ENCODE results near the gene CYB561D2. TPM values are rescaled to one million over a fixed set of nuclear protein-coding genes. Genes with fewer than 3 reads are reported as not detected.

The CYB561D2 gene
- polyA plus RNA-seq, 1 donor (not counting 4 experiments of a cell fraction or from before 2014, with no cell fraction given), result 12.3 TPM

GRCh38 chr3:50354186-50354764 lies 3.6 kb downstream of the CYB561D2 start:
- Histone ChIP-seq H2AFZ (ENCODE audit: control insufficient read depth, low read length) (no peak overlapping the region), H3K9me3 (ENCODE audit: control insufficient read depth, low read depth, low read length) (no peaks in the 10 kb centered on the region), H3K79me2 (ENCODE audit: control insufficient read depth, insufficient read depth, low read length) (peaks cover 59% of the 10 kb centered on the region), H3K4me3 (ENCODE audit: control insufficient read depth in 2 of 3, extremely low read depth in 1 of 3, insufficient read depth in 2 of 3, low read depth in 1 of 3, low read length in 3 of 3) (no peak overlapping the region), H3K4me1 (ENCODE audit: control insufficient read depth, extremely low read depth, insufficient read depth, low read length) (peaks cover 45% of the 10 kb centered on the region), H3K4me2 (ENCODE audit: control insufficient read depth, extremely low read depth, insufficient read depth, low read depth, low read length) (no peak overlapping the region), H4K20me1 (ENCODE audit: control insufficient read depth, extremely low read depth, insufficient read depth, low read length) (peaks cover 6% of the 10 kb centered on the region), H3K27me3 (ENCODE audit: control insufficient read depth, extremely low read depth, insufficient read depth, low read length) (no peaks in the 10 kb centered on the region), H3K9me1 (ENCODE audit: control insufficient read depth, extremely low read depth, insufficient read depth, low read length) (peaks cover 2% of the 10 kb centered on the region), H3K36me3 (ENCODE audit: control insufficient read depth in 2 of 2, extremely low read depth in 1 of 2, insufficient read depth in 2 of 2, low read length in 2 of 2) (peaks cover 26 to 30% of the 10 kb centered on the region in 2 experiments), H3K27ac (ENCODE audit: control insufficient read depth, insufficient read depth, low read length) (no peak overlapping the region), H3K9ac (ENCODE audit: control insufficient read depth, extremely low read depth, insufficient read depth, low read length) (no peak overlapping the region)
- DNase-seq (ENCODE audit: low read depth, low spot score), result no peak
- TF ChIP-seq CTCF (optimal IDR thresholded peaks at IDR 0.05 in 1 of 3, IDR thresholded peaks at IDR 0.05 in 1 of 3, conservative IDR thresholded peaks at IDR 0.05 in 1 of 3; ENCODE audit: extremely low read depth in 1 of 3, insufficient read depth in 2 of 3, low read length in 3 of 3) (no peak), EZH2 (IDR thresholded peaks at IDR 0.05; ENCODE audit: low read length) (no peak)
- dilution Hi-C loops (cut with MboI; ENCODE audit: extremely low pct_ligation_motif_present, low sequenced_read_pairs), result no loop called here
- no peak for FAIRE-seq

- no peak for FAIRE-seq
- peaks cover 26 to 30% of the 10 kb centered on the region in 2 experiments for H3K36me3 ChIP-seq (ENCODE audit: control insufficient read depth in 2 of 2, extremely low read depth in 1 of 2, insufficient read depth in 2 of 2, low read length in 2 of 2)
- H3K9me3 ChIP-seq (ENCODE audit: control insufficient read depth, low read depth, low read length), result no peaks in the 10 kb centered on the region
- H3K4me3 ChIP-seq (ENCODE audit: control insufficient read depth in 2 of 3, extremely low read depth in 1 of 3, insufficient read depth in 2 of 3, low read depth in 1 of 3, low read length in 3 of 3), result no peak overlapping the region
- no peak overlapping the region for H2AFZ ChIP-seq (ENCODE audit: control insufficient read depth, low read length)
- H3K27ac ChIP-seq (ENCODE audit: control insufficient read depth, insufficient read depth, low read length), result no peak overlapping the region
- no peaks in the 10 kb centered on the region for H3K27me3 ChIP-seq (ENCODE audit: control insufficient read depth, extremely low read depth, insufficient read depth, low read length)
- H3K4me2 ChIP-seq (ENCODE audit: control insufficient read depth, extremely low read depth, insufficient read depth, low read depth, low read length), result no peak overlapping the region
- peaks cover 60% of the 10 kb centered on the region for H3K79me2 ChIP-seq (ENCODE audit: control insufficient read depth, insufficient read depth, low read length)
- H3K9ac ChIP-seq (ENCODE audit: control insufficient read depth, extremely low read depth, insufficient read depth, low read length), result no peak overlapping the region
- no peak for DNase-seq (ENCODE audit: low read depth, low spot score)
- dilution Hi-C loops (cut with MboI; ENCODE audit: extremely low pct_ligation_motif_present, low sequenced_read_pairs), result no loop called here
- H3K9me1 ChIP-seq (ENCODE audit: control insufficient read depth, extremely low read depth, insufficient read depth, low read length), result peaks cover 2% of the 10 kb centered on the region
- peaks cover 41% of the 10 kb centered on the region for H3K4me1 ChIP-seq (ENCODE audit: control insufficient read depth, extremely low read depth, insufficient read depth, low read length)
- peaks cover 6% of the 10 kb centered on the region for H4K20me1 ChIP-seq (ENCODE audit: control insufficient read depth, extremely low read depth, insufficient read depth, low read length)
- TF ChIP-seq CTCF (optimal IDR thresholded peaks at IDR 0.05 in 1 of 3, IDR thresholded peaks at IDR 0.05 in 1 of 3, conservative IDR thresholded peaks at IDR 0.05 in 1 of 3; ENCODE audit: extremely low read depth in 1 of 3, insufficient read depth in 2 of 3, low read length in 3 of 3) (no peak), EZH2 (IDR thresholded peaks at IDR 0.05; ENCODE audit: low read length) (no peak)
Observed at GRCh38 chr3:50354850-50355249, 4.2 kb downstream of the CYB561D2 start.
